Ecto neural progenitor cell (in vitro differentiated cells): ENCODE measurements around the gene MSLN.

Experiments used
- DNase-seq: peaks from one replicate; pipeline ENCODE4 v3.0.0-alpha.2; 2018; ENCODE audit warnings: low spot score

The MSLN gene

GRCh38 chr16:776824-777223 lies 16.3 kb downstream of the MSLN start:
- DNase-seq = no peak

- no peak for DNase-seq
These were observed 17.3 kb downstream of the MSLN start for GRCh38 chr16:777826-778225.

- no peak for DNase-seq
These were observed 17.9 kb downstream of the MSLN start for GRCh38 chr16:778447-778846.

GRCh38 chr16:778909-779527 lies 18.5 kb downstream of the MSLN start:
- DNase-seq = no peak

GRCh38 chr16:779561-779960 lies 19.0 kb downstream of the MSLN start:
- DNase-seq = no peak

GRCh38 chr16:780296-780695 lies 19.8 kb downstream of the MSLN start:
- no peak for DNase-seq

- no peak for DNase-seq
These were observed 20.9 kb downstream of the MSLN start for GRCh38 chr16:781346-782010.

DNA sequence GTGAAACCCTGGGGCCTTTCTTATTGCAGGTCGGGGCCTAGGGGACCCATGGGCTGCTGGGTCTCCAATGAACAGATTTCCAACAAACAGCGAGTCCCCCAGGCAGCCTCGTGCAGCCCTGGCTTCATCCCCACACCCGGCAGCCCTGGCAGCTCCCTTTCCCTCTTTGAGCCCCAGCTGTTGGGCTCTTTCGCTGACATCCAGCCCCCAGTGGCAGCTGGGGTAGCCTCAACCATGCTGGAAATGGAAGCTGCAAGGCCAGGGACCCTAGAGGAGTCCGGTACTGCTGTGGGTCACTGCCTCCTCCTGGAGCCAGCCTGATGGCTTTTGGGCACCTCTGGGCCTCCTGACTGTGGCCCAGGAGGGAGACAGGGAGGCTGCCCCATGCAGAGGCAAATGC lies 21.7 kb downstream of the MSLN start:
- DNase-seq = no peak

DNA sequence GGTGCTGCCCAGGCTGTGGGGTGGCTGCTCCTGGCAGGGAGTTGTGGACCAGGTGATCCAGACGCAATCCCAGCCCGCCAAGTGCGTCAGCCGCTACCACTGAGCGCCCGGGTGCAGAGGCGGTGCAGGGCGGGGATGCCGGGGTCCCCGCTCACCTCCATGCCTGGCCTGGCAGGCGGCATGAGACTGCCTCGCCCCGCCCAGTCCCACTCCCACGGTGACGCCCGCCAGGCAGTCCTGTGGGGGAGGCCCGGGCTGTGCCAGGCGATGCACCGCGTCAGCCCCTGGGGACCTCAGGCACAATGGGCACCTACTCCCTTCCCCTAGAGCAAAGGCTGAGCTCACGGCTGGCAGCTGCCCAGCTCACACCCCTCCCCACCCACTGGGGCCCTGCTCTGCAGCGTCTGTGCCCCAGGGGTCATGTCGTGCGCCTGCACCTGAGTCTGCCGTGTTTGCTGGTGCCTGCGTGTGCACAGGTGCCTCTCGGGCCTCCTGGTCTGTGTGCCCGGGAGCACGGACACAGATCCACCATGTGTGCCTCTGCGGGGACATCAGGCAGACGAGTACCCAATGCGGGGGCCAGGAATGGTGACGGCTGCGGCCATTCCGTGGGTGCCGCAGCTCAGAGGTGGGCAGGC lies 22.4 kb downstream of the MSLN start:
- no peak for DNase-seq

DNA sequence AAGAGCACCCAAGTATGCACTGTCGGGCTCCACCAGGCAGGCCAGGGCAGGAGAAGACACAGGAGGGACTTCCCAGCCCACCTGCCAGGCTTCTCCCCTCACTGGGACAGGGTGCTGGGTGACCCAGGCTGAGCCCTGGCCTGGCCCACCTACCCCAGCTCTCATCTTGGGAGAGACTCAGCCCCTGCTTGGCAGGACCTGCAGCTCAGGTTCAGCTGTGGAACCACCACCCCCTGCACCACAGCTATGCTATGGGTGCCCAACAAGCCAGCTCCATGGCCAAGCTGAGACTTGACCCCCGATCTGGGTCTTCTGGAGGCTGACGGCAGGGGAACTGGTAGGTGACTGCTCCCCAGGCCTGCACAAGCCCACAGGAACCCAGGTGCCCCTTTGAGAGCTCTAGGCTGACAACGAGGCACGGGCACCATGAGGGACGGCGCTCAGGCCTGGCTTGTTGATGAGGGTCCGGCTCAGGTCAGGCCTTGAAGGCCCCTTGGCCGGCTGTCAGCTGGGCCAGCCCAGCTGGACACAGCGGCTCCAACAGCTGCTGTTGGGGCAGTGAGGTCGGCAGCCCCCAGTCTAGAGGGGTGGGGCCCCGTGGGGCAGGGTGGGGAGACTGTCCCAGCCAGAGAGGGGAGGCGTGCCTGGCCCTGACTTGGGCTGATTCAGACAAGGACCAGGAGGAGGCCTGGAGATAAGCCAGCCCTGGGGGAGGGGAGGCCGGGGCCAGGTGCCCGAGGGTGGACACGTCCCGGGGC lies 23.0 kb downstream of the MSLN start:
- DNase-seq = no peak

DNA sequence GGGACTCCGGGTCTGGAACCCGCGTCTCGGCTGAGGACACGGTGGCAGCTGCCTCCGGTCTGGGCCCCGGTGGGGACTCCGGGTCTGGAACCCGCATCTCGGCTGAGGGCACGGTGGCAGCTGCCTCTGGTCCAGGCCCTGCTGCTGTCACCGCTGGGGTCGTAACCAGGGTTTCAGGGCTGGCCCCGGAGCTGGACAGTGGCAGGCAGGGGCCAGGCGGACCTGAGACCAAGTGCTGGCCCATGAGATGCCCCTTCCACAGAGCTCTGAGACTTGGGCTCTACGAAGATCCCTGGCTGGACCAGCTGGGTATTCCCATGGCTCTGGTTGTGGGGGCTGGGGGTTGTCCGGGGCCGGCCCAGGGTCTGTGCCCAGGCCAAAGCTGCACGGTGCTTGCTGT lies 23.9 kb downstream of the MSLN start:
- DNase-seq = no peak

- DNase-seq = peak; percentile 88
These were observed 25.3 kb downstream of the MSLN start for GRCh38 chr16:785563-786535.

DNA sequence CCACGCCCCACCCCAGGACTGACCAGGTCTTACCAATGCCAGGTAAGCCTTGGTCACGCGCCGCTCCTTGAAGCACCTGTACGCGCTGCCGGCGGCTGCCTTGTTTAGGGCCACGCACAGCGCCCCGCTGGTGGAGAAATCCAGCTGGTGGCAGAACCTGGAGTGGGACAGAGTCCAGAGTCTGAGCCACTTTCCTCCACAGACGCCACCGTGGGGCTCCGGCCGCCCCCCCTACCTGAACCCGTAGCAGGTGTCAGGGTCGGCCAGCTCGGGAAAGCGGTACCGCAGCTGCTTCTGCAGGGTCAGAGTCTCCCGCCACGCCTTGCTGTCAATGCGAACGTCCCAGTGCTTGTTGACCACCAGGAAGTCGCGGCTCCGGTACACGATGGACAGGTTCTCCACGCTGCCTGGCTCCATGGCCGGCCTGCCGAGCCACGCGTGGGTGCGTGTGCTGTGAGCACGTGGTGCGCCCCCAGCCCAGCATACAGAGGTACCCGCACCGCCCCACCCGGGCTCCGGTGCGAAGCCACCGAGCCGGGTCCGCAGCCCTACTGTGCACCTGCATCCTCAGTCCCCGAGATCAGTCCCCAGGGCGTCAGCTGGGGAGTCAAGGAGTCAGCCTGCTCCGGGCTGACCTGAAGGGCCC lies 26.9 kb downstream of the MSLN start:
- no peak for DNase-seq

- no peak for DNase-seq
These were observed 27.5 kb downstream of the MSLN start, which contains the start of gene RPUSD1 for GRCh38 chr16:787978-788398. RPUSD1 (minus strand) TSS chr16:788381; CDS start chr16:787737, 644 bp downstream.

GRCh38 chr16:788399-789126 lies 28.0 kb downstream of the MSLN start, which contains the start of gene CHTF18:
CHTF18 (plus strand) TSS chr16:788620; CDS start chr16:788685, 65 bp downstream.
- peak; percentile 96 for DNase-seq

- DNase-seq = no peak
These were observed 28.8 kb downstream of the MSLN start for GRCh38 chr16:789191-789850.

DNA sequence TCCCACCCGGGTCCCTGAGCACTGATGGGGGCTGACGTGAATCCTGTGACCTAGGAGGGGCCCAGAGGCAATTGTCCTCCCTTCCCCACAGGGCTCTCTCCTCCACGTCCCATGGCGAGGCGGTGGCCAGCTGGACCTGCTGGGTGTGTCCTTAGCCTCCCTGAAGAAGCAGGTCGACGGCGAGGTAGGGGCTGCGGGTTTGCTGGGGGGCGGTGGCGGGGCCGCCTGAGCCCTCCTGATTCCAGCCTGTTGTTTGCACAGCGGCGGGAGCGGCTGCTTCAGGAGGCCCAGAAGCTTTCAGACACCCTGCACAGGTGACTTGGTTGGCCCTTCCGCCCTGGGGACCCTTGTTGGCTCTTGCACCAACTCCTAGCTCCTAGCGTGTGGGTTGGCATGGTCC lies 29.6 kb downstream of the MSLN start:
- no peak for DNase-seq

- DNase-seq = no peak
These were observed 30.6 kb downstream of the MSLN start for GRCh38 chr16:791131-791530.

- no peak for DNase-seq
These were observed 31.9 kb downstream of the MSLN start for GRCh38 chr16:792221-792995.
